ENCODE measurements around the gene FAM204A.

DNA sequence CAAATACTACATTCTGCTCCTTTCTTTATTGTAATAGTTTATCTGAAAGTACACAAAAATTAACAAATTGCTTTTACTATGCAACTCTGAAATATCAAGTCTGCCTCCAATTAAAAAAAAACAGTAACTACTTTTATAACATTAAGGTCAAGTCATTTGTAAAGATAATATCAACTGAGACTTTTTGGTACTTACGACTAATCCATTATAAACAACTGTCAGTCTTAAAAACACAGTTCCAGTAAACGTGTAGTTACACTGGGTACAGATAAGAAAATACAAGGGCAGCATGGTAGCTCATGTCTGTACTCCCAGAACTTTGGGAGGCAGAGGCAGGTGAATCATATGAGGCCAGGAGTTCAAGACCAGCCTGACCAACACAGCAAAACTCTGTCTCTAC, 32.2 kb downstream of the FAM204A start:
- TF ChIP-seq CSDC2 (CRISPR knock-in tag; IDR thresholded peaks at IDR 0.05) (no peak), ARNTL (CRISPR knock-in tag; IDR thresholded peaks at IDR 0.05; ENCODE audit: borderline replicate concordance, low read depth) (no peak)
